Measurements from ENCODE around the gene TNFRSF14.

TNFRSF14 gene

GRCh38 chr1:2602311-2602835 is 46.2 kb downstream of the TNFRSF14 start:
- DNase-seq (ENCODE audit: low read depth in 2 of 2), result no peak

GRCh38 chr1:2602866-2603520 is 46.8 kb downstream of the TNFRSF14 start:
- DNase-seq (ENCODE audit: low read depth in 2 of 2), result no peak

- no peak for DNase-seq (ENCODE audit: low read depth in 2 of 2)
These were observed 47.5 kb downstream of the TNFRSF14 start for GRCh38 chr1:2603521-2604155.

GRCh38 chr1:2604156-2604843 is 48.1 kb downstream of the TNFRSF14 start:
- no peak for DNase-seq (ENCODE audit: low read depth in 2 of 2)

GRCh38 chr1:2604844-2605508 is 48.8 kb downstream of the TNFRSF14 start:
- DNase-seq (ENCODE audit: low read depth in 2 of 2), result no peak

GRCh38 chr1:2605509-2606395 is 49.6 kb downstream of the TNFRSF14 start:
- DNase-seq (ENCODE audit: low read depth in 2 of 2), result no peak

GRCh38 chr1:2606396-2606880 is 50.3 kb downstream of the TNFRSF14 start:
- no peak for DNase-seq (ENCODE audit: low read depth in 2 of 2)

GRCh38 chr1:2606881-2607621 is 50.9 kb downstream of the TNFRSF14 start:
- DNase-seq (ENCODE audit: low read depth in 2 of 2), result no peak

- no peak for DNase-seq (ENCODE audit: low read depth in 2 of 2)
These were observed 51.5 kb downstream of the TNFRSF14 start for GRCh38 chr1:2607641-2608091.

- DNase-seq (ENCODE audit: low read depth in 2 of 2), result no peak
These were observed 53.3 kb downstream of the TNFRSF14 start for GRCh38 chr1:2609319-2610035.

- DNase-seq (ENCODE audit: low read depth in 2 of 2), result no peak
These were observed 54.1 kb downstream of the TNFRSF14 start for GRCh38 chr1:2610036-2610959.

GRCh38 chr1:2611031-2611501 is 54.9 kb downstream of the TNFRSF14 start:
- no peak for DNase-seq (ENCODE audit: low read depth in 2 of 2)

- no peak for DNase-seq (ENCODE audit: low read depth in 2 of 2)
These were observed 55.7 kb downstream of the TNFRSF14 start for GRCh38 chr1:2611621-2612437.

- no peak for DNase-seq (ENCODE audit: low read depth in 2 of 2)
These were observed 56.6 kb downstream of the TNFRSF14 start for GRCh38 chr1:2612591-2613365.

Data from fibroblast of skin of left quadriceps (primary cell).